Measurements from ENCODE around the gene MTHFD1L. TPM values are rescaled to one million over a fixed set of nuclear protein-coding genes. Genes with fewer than 3 reads are reported as not detected.
"Not testable (repeated sequence)": the region's sequence is repeated elsewhere in the genome, so short reads cannot be mapped to it uniquely, and the experiment has no call there.

The MTHFD1L gene
- total and polyA plus RNA-seq, 8 donors = 1.8 to 16.3 (median 8.8) TPM

DNA sequence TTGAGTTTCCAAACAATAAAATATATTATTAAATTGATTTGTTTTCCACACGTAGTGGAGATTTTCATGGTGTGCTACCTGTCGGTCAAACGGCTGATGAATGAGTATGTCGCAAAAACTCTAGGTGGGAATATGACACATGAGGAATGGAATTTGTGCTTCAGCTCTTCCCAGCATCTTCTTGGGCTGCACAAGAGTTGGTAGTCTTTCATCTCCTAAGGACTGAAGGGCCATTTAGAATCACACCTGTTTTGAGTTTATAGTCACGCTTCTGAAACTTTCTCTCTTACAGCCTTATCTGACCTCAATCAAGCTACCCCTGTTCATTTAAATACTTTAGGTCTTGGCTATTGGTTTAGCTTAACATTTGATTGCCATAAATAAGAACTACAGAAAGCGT is 216.6 kb downstream of the MTHFD1L start:
- WGBS, 5 donors = 89 to 96% (median 93%) methylated on average over 6 of the region's 6 CpGs
- H3K4me1 ChIP-seq = no peaks in the 10 kb centered on the region
- no peaks in the 10 kb centered on the region for H3K36me3 ChIP-seq
- intact Hi-C loops (cut with DNase I; ENCODE audit: low total_unique reads) = no loop called here
- TF ChIP-seq CTCF (IDR thresholded peaks at IDR 0.05) = no peak
- no peak for TF ChIP-seq POLR2A (IDR thresholded peaks at IDR 0.05)
- no peak for TF ChIP-seq EP300 (IDR thresholded peaks at IDR 0.05)
- no peak for TF ChIP-seq POLR2AphosphoS5 (IDR thresholded peaks at IDR 0.05)
- H3K27ac ChIP-seq = no peak overlapping the region
- H3K9me3 ChIP-seq = no peaks in the 10 kb centered on the region
- DNase-seq = no peak
- no peak overlapping the region for H3K4me3 ChIP-seq
- H3K27me3 ChIP-seq = no peaks in the 10 kb centered on the region

DNA sequence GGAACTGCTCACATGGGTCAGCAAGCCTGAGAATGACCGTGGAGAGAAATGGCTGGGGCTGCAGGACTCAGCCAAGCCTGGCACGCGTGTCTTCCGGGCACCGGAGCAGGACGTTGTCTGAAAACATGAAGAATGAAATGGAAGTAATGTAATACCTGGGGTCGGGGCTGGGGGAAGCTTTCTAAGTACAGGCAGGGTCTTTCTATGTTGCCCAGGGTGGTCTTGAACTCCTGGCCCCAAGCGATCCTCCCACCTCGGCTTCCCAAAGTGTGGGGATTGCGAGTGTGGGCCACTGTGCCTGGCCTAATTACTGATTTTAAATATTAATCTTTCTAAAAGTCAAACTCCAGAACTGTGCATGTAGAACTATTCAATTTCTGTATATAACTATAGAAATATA is 218.8 kb downstream of the MTHFD1L start:
- Histone ChIP-seq H3K36me3 (no peaks in the 10 kb centered on the region), H3K4me3 (no peak overlapping the region), H3K4me1 (peaks cover 0 to 5% (median 0%) of the 10 kb centered on the region in 4 donors), H3K27ac (no peak overlapping the region), H3K9me3 (no peaks in the 10 kb centered on the region), H3K27me3 (no peaks in the 10 kb centered on the region)
- WGBS, 5 donors = 95 to 98% (median 98%) methylated on average over 10 of the region's 10 CpGs
- no peak for DNase-seq
- intact Hi-C loops (cut with DNase I; ENCODE audit: low total_unique reads) = no loop called here
- TF ChIP-seq EP300 (IDR thresholded peaks at IDR 0.05) = no peak
- no peak for TF ChIP-seq POLR2A (IDR thresholded peaks at IDR 0.05)
- no peak for TF ChIP-seq POLR2AphosphoS5 (IDR thresholded peaks at IDR 0.05)
- TF ChIP-seq CTCF (IDR thresholded peaks at IDR 0.05) = no peak

GRCh38 chr6:151087055-151087454 is 221.6 kb downstream of the MTHFD1L start:
- intact Hi-C loops (cut with DNase I; ENCODE audit: low total_unique reads); H3K27me3 ChIP-seq; H3K9me3 ChIP-seq; H3K27ac ChIP-seq; H3K4me1 ChIP-seq; DNase-seq; H3K4me3 ChIP-seq; H3K36me3 ChIP-seq: not testable (repeated sequence)
- WGBS, 5 donors = 90 to 96% (median 95%) methylated on average over 8 of the region's 8 CpGs

DNA sequence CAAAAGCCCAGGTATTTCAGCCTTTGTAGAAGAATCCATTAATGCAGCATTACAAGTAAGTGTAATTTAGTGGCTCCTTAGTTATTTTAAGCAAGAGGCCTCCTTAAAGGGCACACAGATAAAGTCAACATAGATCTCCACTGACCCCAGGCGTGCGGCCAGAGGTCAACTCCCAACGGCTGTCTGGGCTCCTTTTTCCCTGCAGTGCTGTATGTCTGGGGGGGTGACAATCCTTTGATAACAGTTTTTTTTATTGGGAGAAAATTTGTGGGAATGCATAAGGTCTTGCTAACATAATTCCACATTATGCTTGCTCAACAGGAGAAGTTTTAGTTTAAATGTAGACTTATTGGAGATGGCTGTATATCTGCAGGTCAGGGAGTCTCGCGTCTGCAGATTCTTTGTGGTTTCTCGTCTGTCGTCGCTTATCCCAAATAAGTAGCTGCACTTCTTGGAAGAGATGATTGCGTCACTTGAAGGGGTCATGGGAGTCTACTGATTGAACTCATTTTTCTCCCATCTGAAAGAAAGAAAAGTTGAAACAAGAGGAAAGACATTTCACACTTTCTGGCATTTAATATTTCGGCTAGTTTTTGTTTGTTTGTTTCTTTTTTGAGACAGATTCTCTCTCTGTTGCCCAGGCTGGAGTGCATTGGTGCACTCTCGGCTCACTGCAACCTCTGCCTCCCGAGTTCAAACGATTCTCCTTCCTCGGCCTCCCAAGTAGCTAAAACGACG is 222.5 kb downstream of the MTHFD1L start:
- intact Hi-C loops (cut with DNase I; ENCODE audit: low total_unique reads) = no loop called here
- no peak overlapping the region for H3K4me3 ChIP-seq
- no peaks in the 10 kb centered on the region for H3K9me3 ChIP-seq
- no peaks in the 10 kb centered on the region for H3K27me3 ChIP-seq
- peak in 1 of 3 donors; percentile 13 for TF ChIP-seq POLR2AphosphoS5 (IDR thresholded peaks at IDR 0.05)
- no peak for TF ChIP-seq EP300 (IDR thresholded peaks at IDR 0.05)
- TF ChIP-seq CTCF (IDR thresholded peaks at IDR 0.05) = no peak
- no peak for TF ChIP-seq POLR2A (IDR thresholded peaks at IDR 0.05)
- peaks cover 0 to 6% (median 3%) of the 10 kb centered on the region in 4 donors for H3K36me3 ChIP-seq
- peak overlapping the region in 1 of 5 donors; percentile 32 for H3K27ac ChIP-seq
- 73 to 83% (median 78%) methylated on average over 16 of the region's 16 CpGs for WGBS, 5 donors
- H3K4me1 ChIP-seq = peaks cover 0 to 5% (median 0%) of the 10 kb centered on the region in 4 donors
- DNase-seq = peak in 1 of 2 donors; percentile 48

DNA sequence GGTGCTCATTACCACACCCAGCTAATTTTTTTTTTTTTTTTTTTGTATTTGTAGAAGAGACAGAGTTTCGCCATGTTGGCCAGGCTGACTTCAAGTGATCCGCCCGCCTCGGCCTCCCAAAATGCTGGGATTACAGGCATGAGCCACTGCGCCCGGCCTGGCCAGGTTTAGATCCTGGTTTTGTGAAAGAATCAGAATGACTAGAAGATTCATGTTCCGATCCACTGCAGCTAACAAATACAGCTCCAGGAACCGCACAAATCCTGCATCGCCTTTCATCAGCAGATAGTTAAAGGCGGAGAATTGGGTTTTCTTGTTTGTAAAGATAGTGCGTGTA is 223.1 kb downstream of the MTHFD1L start:
- H3K9me3 ChIP-seq = no peaks in the 10 kb centered on the region
- peaks cover 0 to 11% (median 5%) of the 10 kb centered on the region in 4 donors for H3K36me3 ChIP-seq
- TF ChIP-seq CTCF (IDR thresholded peaks at IDR 0.05) (no peak), EP300 (IDR thresholded peaks at IDR 0.05) (no peak), POLR2AphosphoS5 (IDR thresholded peaks at IDR 0.05) (no peak), POLR2A (IDR thresholded peaks at IDR 0.05) (no peak)
- H3K27ac ChIP-seq = no peak overlapping the region
- intact Hi-C loops (cut with DNase I; ENCODE audit: low total_unique reads) = no loop called here
- DNase-seq = no peak
- H3K27me3 ChIP-seq = no peaks in the 10 kb centered on the region
- 96 to 100% (median 98%) methylated on average over 11 of the region's 11 CpGs for WGBS, 5 donors
- H3K4me1 ChIP-seq = peaks cover 0 to 5% (median 0%) of the 10 kb centered on the region in 4 donors
- H3K4me3 ChIP-seq = no peak overlapping the region

Data from stomach (tissue), 9 donors.